GM23338 (cell line): Measurements from ENCODE around the gene GDE1. TPM values are rescaled to one million over a fixed set of nuclear protein-coding genes. Genes with fewer than 3 reads are reported as not detected.

Experiments used
- ATAC-seq: fragments of 200-7000 bp; cut with Tn5 transposase; 3 replicates; pipeline ENCODE4 v1.9.1; 2020
- DNase-seq: peaks from one replicate; pipeline ENCODE4 v3.0.0-alpha.2; 2015; ENCODE audit warnings: low spot score
- H2AFZ ChIP-seq: fragments of 200-600 bp; sonication (generic); 2 replicates; pipeline ENCODE4 v1.8.0; 2016; ENCODE audit warnings: antibody characterized with exemption, mild to moderate bottlenecking, moderate library complexity
- H3F3A ChIP-seq: fragments of 200-600 bp; sonication (generic); replicated peaks from 2 replicates; pipeline ENCODE4 v1.8.0; 2017; ENCODE audit warnings: antibody characterized with exemption, mixed run types, low read depth
- H3K27ac ChIP-seq: fragments of 200-600 bp; sonication (generic); 2 replicates; pipeline ENCODE4 v1.6.1; 2016; ENCODE audit warnings: low read depth
- H3K27me3 ChIP-seq: fragments of 200-600 bp; sonication (generic); 2 replicates; pipeline ENCODE4 v1.8.0; 2016; ENCODE audit warnings: mild to moderate bottlenecking, mixed run types, moderate library complexity; ENCODE audit not compliant: insufficient read depth
- H3K36me3 ChIP-seq: fragments of 200-600 bp; sonication (generic); 2 replicates; pipeline ENCODE4 v1.8.0; 2016; ENCODE audit warnings: mild to moderate bottlenecking; ENCODE audit not compliant: insufficient read depth
- H3K4me1 ChIP-seq: fragments of 200-600 bp; sonication (generic); 2 replicates; pipeline ENCODE4 v1.8.0; 2016; ENCODE audit warnings: mild to moderate bottlenecking, moderate library complexity; ENCODE audit not compliant: insufficient read depth
- H3K4me2 ChIP-seq: fragments of 200-600 bp; sonication (generic); 2 replicates; pipeline ENCODE4 v1.7.1; 2017; ENCODE audit warnings: mixed run types
- H3K4me3 ChIP-seq: fragments of 200-600 bp; sonication (generic); 2 replicates; pipeline ENCODE4 v1.6.1; 2016; ENCODE audit warnings: mixed run types
- H3K79me2 ChIP-seq: fragments of 200-600 bp; sonication (generic); replicated peaks from 2 replicates; pipeline ENCODE4 v1.8.0; 2017; ENCODE audit warnings: mild to moderate bottlenecking; ENCODE audit not compliant: insufficient read depth
- H3K9me2 ChIP-seq: fragments of 200-600 bp; sonication (generic); 2 replicates; pipeline ENCODE4 v1.8.0; 2017; ENCODE audit not compliant: insufficient read depth
- H4K20me1 ChIP-seq: fragments of 200-600 bp; sonication (generic); replicated peaks from 2 replicates; pipeline ENCODE4 v1.8.0; 2017; ENCODE audit warnings: mild to moderate bottlenecking; ENCODE audit not compliant: insufficient read depth
- H3K27ac Mint-ChIP-seq: 2 replicates; pipeline ENCODE4 v1.8.0; 2020; ENCODE audit warnings: inconsistent platforms, mild to moderate bottlenecking, moderate library complexity, mixed read lengths
- H3K27me3 Mint-ChIP-seq: 3 replicates; pipeline ENCODE4 v1.8.0; 2022; ENCODE audit warnings: low read depth, mild to moderate bottlenecking, moderate library complexity, mixed read lengths, inconsistent platforms; ENCODE audit not compliant: insufficient read depth, poor library complexity
- H3K36me3 Mint-ChIP-seq: 3 replicates; pipeline ENCODE4 v1.8.0; 2021; ENCODE audit warnings: low read depth, mild to moderate bottlenecking, inconsistent platforms, moderate library complexity, mixed read lengths
- H3K4me1 Mint-ChIP-seq: 3 replicates; pipeline ENCODE4 v1.8.0; 2020; ENCODE audit warnings: mild to moderate bottlenecking, inconsistent platforms, mixed read lengths
- H3K4me3 Mint-ChIP-seq: 3 replicates; pipeline ENCODE4 v1.8.0; 2021; ENCODE audit warnings: moderate library complexity, mild to moderate bottlenecking, inconsistent platforms, mixed read lengths
- H3K9me3 Mint-ChIP-seq: 3 replicates; pipeline ENCODE4 v1.8.0; 2020; ENCODE audit warnings: moderate library complexity, mild to moderate bottlenecking, inconsistent platforms, mixed read lengths
- CREB1 ChIP-seq: fragments of 250-450 bp; sonication (Bioruptor Pico); IDR thresholded peaks from 2 replicates; pipeline ENCODE4 v1.5.0; 2020; ENCODE audit warnings: low read depth, mild to moderate bottlenecking, moderate library complexity
- EZH2 ChIP-seq: fragments of 200-600 bp; sonication (generic); IDR thresholded peaks from one replicate; pipeline ENCODE4 v1.8.0; 2017; ENCODE audit warnings: antibody characterized with exemption, mild to moderate bottlenecking, low read depth; ENCODE audit not compliant: unreplicated experiment
- EZH2phosphoT487 ChIP-seq: fragments of 200-600 bp; sonication (generic); IDR thresholded peaks from one replicate; pipeline ENCODE4 v1.8.1; 2018; ENCODE audit warnings: antibody characterized with exemption; ENCODE audit not compliant: unreplicated experiment
- JUNB ChIP-seq: IDR thresholded peaks from one replicate; pipeline ENCODE4 v1.6.1; 2016; ENCODE audit warnings: antibody characterized with exemption; ENCODE audit not compliant: unreplicated experiment
- NANOG ChIP-seq: IDR thresholded peaks from 2 replicates; pipeline ENCODE4 v1.6.1; 2016; ENCODE audit warnings: antibody characterized with exemption, borderline replicate concordance
- POLR2AphosphoS5 ChIP-seq: IDR thresholded peaks from 2 replicates; pipeline ENCODE4 v1.6.1; 2016; ENCODE audit warnings: antibody characterized with exemption, low read depth
- REST ChIP-seq: IDR thresholded peaks from one replicate; pipeline ENCODE4 v1.6.1; 2018; ENCODE audit warnings: antibody characterized with exemption; ENCODE audit not compliant: unreplicated experiment
- STAT1 ChIP-seq: IDR thresholded peaks from one replicate; pipeline ENCODE4 v1.6.1; 2016; ENCODE audit warnings: antibody characterized with exemption; ENCODE audit not compliant: unreplicated experiment
- ZNF114 ChIP-seq: fragments of 250-450 bp; sonication (Bioruptor Pico); IDR thresholded peaks from 2 replicates; pipeline ENCODE4 v1.5.0; 2020; ENCODE audit warnings: mild to moderate bottlenecking, moderate library complexity
- ZNF331 ChIP-seq: fragments of 250-450 bp; sonication (Bioruptor Pico); IDR thresholded peaks from 2 replicates; pipeline ENCODE4 v1.5.0; 2020; ENCODE audit warnings: low read depth, mild to moderate bottlenecking, moderate library complexity
- ZNF462 ChIP-seq: fragments of 250-450 bp; sonication (Bioruptor Pico); IDR thresholded peaks from 2 replicates; pipeline ENCODE4 v1.5.0; 2020; ENCODE audit warnings: mild to moderate bottlenecking, moderate library complexity
- polyA plus RNA-seq: library from polyadenylated mRNA; unstranded; fragments of >200 nt; fragmentation: Nextera tagmentation; extraction: Ambion mirVana; gene quantifications from 2 replicates; pipeline ENCODE4 v1.2.1, GENCODE V29; 2016
- total RNA-seq: library from RNA; depleted of rRNA; stranded (reverse); fragments of >200 nt; shearing (Covaris generic); gene quantifications from 2 replicates; pipeline ENCODE4 v1.2.3, GENCODE V29; 2014
- TF ChIP-seq, protein P1 (sequence below): IDR thresholded peaks from 2 replicates; pipeline ENCODE4 v1.6.1; 2016; ENCODE audit warnings: antibody characterized with exemption
- TF ChIP-seq, protein P2 (sequence below), 2 experiments: fragments of 200-600 bp in 1 of 2; sonication (generic) in 1 of 2; conservative IDR thresholded peaks; 2 replicates each; pipeline versions ENCODE4 v1.5.1 to v1.6.1; 2016 to 2017; ENCODE audit warnings: antibody characterized with exemption in 2 of 2, low read depth in 2 of 2, mild to moderate bottlenecking in 2 of 2, moderate library complexity in 1 of 2

The GDE1 gene
- total and polyA plus RNA-seq, 2 experiments from 2014 or later: 30.0 to 69.3 TPM

DNA sequence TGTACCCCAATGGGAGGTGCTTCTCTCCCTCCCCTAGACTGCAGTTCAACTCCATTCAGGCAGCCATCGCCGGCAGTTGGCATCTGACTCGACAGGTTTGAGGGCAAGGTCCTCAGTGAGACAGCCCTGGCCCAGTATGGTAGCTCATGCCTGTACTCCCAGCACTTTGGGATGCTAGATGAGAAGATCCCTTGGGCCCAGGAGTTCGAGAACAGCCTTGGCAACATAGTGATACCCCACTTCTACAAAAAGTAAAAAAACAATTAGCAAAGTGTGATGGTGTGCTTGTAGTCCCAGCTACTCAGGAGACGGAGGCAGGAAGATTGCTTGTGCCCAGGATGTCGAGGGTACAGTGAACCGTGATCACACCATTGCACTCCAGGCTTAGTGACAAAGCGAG, 45.7 kb upstream of the GDE1 start:
- Histone ChIP-seq H2AFZ (no peak overlapping the region), H3K36me3 (peaks cover 14% of the 10 kb centered on the region; the same call in 1 of the 2 replicates), H3K9me2 (no peaks in the 10 kb centered on the region), H3K79me2 (peaks cover 6% of the 10 kb centered on the region; the same call in 1 of the 2 replicates), H3K27ac (no peak overlapping the region), H3K27me3 (no peaks in the 10 kb centered on the region), H3F3A (no peaks in the 10 kb centered on the region), H3K4me3 (no peak overlapping the region), H4K20me1 (no peaks in the 10 kb centered on the region), H3K4me1 (no peaks in the 10 kb centered on the region), H3K4me2 (no peak overlapping the region)
- Mint-ChIP-seq H3K36me3 (peaks cover 57% of the 10 kb centered on the region), H3K27me3 (peaks cover 2% of the 10 kb centered on the region), H3K4me3 (no peak overlapping the region), H3K27ac (no peak overlapping the region), H3K9me3 (peaks cover 6% of the 10 kb centered on the region), H3K4me1 (no peaks in the 10 kb centered on the region)
- DNase-seq (no peak), ATAC-seq (no peak)
- no peak for TF ChIP-seq POLR2AphosphoS5
- no peak for TF ChIP-seq JUNB
- no peak for TF ChIP-seq STAT1
- TF ChIP-seq NANOG: no peak
- TF ChIP-seq EZH2phosphoT487: no peak
- no peak for TF ChIP-seq ZNF462 (CRISPR knock-in tag)
- no peak for TF ChIP-seq CREB1 (CRISPR knock-in tag)
- TF ChIP-seq ZNF114 (CRISPR knock-in tag): no peak
- TF ChIP-seq, protein P1, sequence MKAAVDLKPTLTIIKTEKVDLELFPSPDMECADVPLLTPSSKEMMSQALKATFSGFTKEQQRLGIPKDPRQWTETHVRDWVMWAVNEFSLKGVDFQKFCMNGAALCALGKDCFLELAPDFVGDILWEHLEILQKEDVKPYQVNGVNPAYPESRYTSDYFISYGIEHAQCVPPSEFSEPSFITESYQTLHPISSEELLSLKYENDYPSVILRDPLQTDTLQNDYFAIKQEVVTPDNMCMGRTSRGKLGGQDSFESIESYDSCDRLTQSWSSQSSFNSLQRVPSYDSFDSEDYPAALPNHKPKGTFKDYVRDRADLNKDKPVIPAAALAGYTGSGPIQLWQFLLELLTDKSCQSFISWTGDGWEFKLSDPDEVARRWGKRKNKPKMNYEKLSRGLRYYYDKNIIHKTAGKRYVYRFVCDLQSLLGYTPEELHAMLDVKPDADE: no peak
- TF ChIP-seq, protein P2, sequence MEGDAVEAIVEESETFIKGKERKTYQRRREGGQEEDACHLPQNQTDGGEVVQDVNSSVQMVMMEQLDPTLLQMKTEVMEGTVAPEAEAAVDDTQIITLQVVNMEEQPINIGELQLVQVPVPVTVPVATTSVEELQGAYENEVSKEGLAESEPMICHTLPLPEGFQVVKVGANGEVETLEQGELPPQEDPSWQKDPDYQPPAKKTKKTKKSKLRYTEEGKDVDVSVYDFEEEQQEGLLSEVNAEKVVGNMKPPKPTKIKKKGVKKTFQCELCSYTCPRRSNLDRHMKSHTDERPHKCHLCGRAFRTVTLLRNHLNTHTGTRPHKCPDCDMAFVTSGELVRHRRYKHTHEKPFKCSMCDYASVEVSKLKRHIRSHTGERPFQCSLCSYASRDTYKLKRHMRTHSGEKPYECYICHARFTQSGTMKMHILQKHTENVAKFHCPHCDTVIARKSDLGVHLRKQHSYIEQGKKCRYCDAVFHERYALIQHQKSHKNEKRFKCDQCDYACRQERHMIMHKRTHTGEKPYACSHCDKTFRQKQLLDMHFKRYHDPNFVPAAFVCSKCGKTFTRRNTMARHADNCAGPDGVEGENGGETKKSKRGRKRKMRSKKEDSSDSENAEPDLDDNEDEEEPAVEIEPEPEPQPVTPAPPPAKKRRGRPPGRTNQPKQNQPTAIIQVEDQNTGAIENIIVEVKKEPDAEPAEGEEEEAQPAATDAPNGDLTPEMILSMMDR (conservative IDR thresholded peaks at IDR 0.05; ENCODE audit: low read depth in 2 of 2): no peak
- no peak for TF ChIP-seq EZH2
- TF ChIP-seq REST: no peak
- TF ChIP-seq ZNF331 (CRISPR knock-in tag): no peak
